ENCODE measurements around the gene KCNQ1. TPM values are rescaled to one million over a fixed set of nuclear protein-coding genes. Genes with fewer than 3 reads are reported as not detected.

KCNQ1 gene
- total RNA-seq, 1 donor from 2014 or later = 0.16 TPM

GRCh38 chr11:2577991-2578928 is 133.5 kb downstream of the KCNQ1 start:
- no peak for DNase-seq (ENCODE audit: extremely low spot score, unreplicated experiment)
- H3K36me3 Mint-ChIP-seq (ENCODE audit: unreplicated experiment) = no peaks in the 10 kb centered on the region
- no peak overlapping the region for H3K27ac Mint-ChIP-seq (ENCODE audit: unreplicated experiment)
- no peak overlapping the region for H3K4me3 Mint-ChIP-seq (ENCODE audit: unreplicated experiment)
- H3K9me3 Mint-ChIP-seq (ENCODE audit: unreplicated experiment) = no peaks in the 10 kb centered on the region
- H3K4me1 Mint-ChIP-seq (ENCODE audit: unreplicated experiment) = peaks cover 9% of the 10 kb centered on the region
- TF ChIP-seq CTCF (IDR thresholded peaks at IDR 0.05) = no peak
- no peaks in the 10 kb centered on the region for H3K27me3 Mint-ChIP-seq (ENCODE audit: unreplicated experiment)

- no peak overlapping the region for H3K4me3 Mint-ChIP-seq (ENCODE audit: unreplicated experiment)
- no peaks in the 10 kb centered on the region for H3K36me3 Mint-ChIP-seq (ENCODE audit: unreplicated experiment)
- H3K27me3 Mint-ChIP-seq (ENCODE audit: unreplicated experiment) = no peaks in the 10 kb centered on the region
- peaks cover 9% of the 10 kb centered on the region for H3K4me1 Mint-ChIP-seq (ENCODE audit: unreplicated experiment)
- no peak for TF ChIP-seq CTCF (IDR thresholded peaks at IDR 0.05)
- H3K9me3 Mint-ChIP-seq (ENCODE audit: unreplicated experiment) = no peaks in the 10 kb centered on the region
- H3K27ac Mint-ChIP-seq (ENCODE audit: unreplicated experiment) = no peak overlapping the region
- no peak for DNase-seq (ENCODE audit: extremely low spot score, unreplicated experiment)
These were observed 134.1 kb downstream of the KCNQ1 start for GRCh38 chr11:2578929-2579270.

- no peak for TF ChIP-seq CTCF (IDR thresholded peaks at IDR 0.05)
- Mint-ChIP-seq H3K9me3 (ENCODE audit: unreplicated experiment) (no peaks in the 10 kb centered on the region), H3K4me3 (ENCODE audit: unreplicated experiment) (no peak overlapping the region), H3K27ac (ENCODE audit: unreplicated experiment) (no peak overlapping the region), H3K27me3 (ENCODE audit: unreplicated experiment) (no peaks in the 10 kb centered on the region), H3K36me3 (ENCODE audit: unreplicated experiment) (no peaks in the 10 kb centered on the region), H3K4me1 (ENCODE audit: unreplicated experiment) (peaks cover 9% of the 10 kb centered on the region)
- DNase-seq (ENCODE audit: extremely low spot score, unreplicated experiment) = no peak
These were observed 134.7 kb downstream of the KCNQ1 start for GRCh38 chr11:2579315-2580060.

- Mint-ChIP-seq H3K36me3 (ENCODE audit: unreplicated experiment) (no peaks in the 10 kb centered on the region), H3K4me3 (ENCODE audit: unreplicated experiment) (no peak overlapping the region), H3K4me1 (ENCODE audit: unreplicated experiment) (peaks cover 9% of the 10 kb centered on the region), H3K9me3 (ENCODE audit: unreplicated experiment) (no peaks in the 10 kb centered on the region), H3K27ac (ENCODE audit: unreplicated experiment) (no peak overlapping the region), H3K27me3 (ENCODE audit: unreplicated experiment) (no peaks in the 10 kb centered on the region)
- peak; percentile 72 for DNase-seq (ENCODE audit: extremely low spot score, unreplicated experiment)
- no peak for TF ChIP-seq CTCF (IDR thresholded peaks at IDR 0.05)
These were observed 135.2 kb downstream of the KCNQ1 start for GRCh38 chr11:2580061-2580421.

- no peak overlapping the region for H3K27ac Mint-ChIP-seq (ENCODE audit: unreplicated experiment)
- H3K27me3 Mint-ChIP-seq (ENCODE audit: unreplicated experiment) = no peaks in the 10 kb centered on the region
- peak; percentile 73 for DNase-seq (ENCODE audit: extremely low spot score, unreplicated experiment)
- no peaks in the 10 kb centered on the region for H3K9me3 Mint-ChIP-seq (ENCODE audit: unreplicated experiment)
- no peak overlapping the region for H3K4me3 Mint-ChIP-seq (ENCODE audit: unreplicated experiment)
- H3K36me3 Mint-ChIP-seq (ENCODE audit: unreplicated experiment) = no peaks in the 10 kb centered on the region
- no peak for TF ChIP-seq CTCF (IDR thresholded peaks at IDR 0.05)
- peaks cover 9% of the 10 kb centered on the region for H3K4me1 Mint-ChIP-seq (ENCODE audit: unreplicated experiment)
These were observed 135.8 kb downstream of the KCNQ1 start for GRCh38 chr11:2580571-2581001.

Measured in osteocyte (in vitro differentiated cells).